AG09319 (cell line): ENCODE measurements around the gene EIF4A3.

ENCODE experiments used
- DNase-seq: peaks from one replicate; pipeline ENCODE4 v3.0.0-alpha.2; 2010; ENCODE audit warnings: low read depth; ENCODE audit errors: extremely low read depth
- TF ChIP-seq, protein P1 (sequence below): IDR thresholded peaks from 2 replicates; pipeline ENCODE4 v1.5.1; 2011; ENCODE audit warnings: low read depth, mild to moderate bottlenecking, inconsistent platforms, low read length, moderate library complexity

The EIF4A3 gene

DNA sequence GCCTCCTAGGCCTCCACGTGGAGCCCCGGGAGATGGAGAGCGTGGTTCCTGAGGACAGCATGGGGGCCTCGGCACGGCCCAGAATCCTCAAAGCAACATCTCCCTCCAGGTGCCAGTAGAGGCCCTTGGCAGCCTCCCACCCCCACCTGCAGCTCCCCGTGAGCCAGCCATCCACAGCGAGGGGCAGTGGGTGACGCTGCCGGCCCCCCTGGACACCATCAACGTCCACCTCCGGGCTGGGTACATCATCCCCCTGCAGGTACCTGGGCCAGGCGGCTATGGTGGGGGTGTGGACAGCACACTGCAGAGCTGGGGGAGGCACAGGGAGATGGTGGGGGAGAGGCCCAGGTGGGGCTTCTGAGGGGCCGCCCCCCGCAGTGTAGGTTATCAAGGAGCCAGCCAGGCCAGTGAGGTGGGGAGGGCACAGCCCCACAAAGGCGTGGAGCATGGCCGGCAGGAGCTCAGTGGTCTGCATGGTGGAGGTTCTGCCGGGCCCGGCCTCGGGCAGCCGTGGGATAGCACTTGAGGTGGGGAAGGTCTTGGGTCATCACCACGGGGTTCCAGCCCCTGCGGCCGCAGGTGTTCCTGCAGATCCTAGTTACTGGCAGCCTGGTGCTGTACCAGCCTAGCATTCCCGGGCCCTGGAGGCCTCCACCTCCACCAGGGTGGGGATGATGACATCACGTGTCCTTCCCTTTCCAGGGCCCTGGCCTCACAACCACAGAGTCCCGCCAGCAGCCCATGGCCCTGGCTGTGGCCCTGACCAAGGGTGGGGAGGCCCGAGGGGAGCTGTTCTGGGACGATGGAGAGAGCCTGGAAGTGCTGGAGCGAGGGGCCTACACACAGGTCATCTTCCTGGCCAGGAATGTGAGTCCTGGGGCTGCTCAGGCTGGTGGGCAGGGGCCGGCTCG lies 29.2 kb downstream of the EIF4A3 start:
- TF ChIP-seq, protein P1, sequence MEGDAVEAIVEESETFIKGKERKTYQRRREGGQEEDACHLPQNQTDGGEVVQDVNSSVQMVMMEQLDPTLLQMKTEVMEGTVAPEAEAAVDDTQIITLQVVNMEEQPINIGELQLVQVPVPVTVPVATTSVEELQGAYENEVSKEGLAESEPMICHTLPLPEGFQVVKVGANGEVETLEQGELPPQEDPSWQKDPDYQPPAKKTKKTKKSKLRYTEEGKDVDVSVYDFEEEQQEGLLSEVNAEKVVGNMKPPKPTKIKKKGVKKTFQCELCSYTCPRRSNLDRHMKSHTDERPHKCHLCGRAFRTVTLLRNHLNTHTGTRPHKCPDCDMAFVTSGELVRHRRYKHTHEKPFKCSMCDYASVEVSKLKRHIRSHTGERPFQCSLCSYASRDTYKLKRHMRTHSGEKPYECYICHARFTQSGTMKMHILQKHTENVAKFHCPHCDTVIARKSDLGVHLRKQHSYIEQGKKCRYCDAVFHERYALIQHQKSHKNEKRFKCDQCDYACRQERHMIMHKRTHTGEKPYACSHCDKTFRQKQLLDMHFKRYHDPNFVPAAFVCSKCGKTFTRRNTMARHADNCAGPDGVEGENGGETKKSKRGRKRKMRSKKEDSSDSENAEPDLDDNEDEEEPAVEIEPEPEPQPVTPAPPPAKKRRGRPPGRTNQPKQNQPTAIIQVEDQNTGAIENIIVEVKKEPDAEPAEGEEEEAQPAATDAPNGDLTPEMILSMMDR = no peak
- no peak for DNase-seq

DNA sequence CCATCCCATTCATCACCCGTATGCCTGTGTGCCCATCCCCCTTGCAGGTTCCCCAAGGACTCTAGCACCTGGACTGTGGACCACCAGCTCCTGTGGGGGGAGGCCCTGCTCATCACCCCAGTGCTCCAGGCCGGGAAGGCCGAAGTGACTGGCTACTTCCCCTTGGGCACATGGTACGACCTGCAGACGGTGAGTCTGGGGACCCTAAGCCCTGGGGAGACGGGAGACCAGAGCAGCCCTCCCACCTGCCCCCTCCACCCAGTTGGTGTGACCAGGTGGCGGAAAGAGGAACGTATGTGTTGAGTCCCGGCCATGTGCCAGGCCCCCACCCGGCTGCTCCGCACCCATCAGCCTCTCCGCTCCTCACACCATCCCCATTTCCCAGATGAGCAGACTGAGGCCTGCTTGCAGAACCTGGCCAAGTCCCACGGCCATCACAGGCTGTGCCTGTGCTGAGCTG lies 30.0 kb downstream of the EIF4A3 start:
- no peak for DNase-seq
- TF ChIP-seq, protein P1 = no peak

DNA sequence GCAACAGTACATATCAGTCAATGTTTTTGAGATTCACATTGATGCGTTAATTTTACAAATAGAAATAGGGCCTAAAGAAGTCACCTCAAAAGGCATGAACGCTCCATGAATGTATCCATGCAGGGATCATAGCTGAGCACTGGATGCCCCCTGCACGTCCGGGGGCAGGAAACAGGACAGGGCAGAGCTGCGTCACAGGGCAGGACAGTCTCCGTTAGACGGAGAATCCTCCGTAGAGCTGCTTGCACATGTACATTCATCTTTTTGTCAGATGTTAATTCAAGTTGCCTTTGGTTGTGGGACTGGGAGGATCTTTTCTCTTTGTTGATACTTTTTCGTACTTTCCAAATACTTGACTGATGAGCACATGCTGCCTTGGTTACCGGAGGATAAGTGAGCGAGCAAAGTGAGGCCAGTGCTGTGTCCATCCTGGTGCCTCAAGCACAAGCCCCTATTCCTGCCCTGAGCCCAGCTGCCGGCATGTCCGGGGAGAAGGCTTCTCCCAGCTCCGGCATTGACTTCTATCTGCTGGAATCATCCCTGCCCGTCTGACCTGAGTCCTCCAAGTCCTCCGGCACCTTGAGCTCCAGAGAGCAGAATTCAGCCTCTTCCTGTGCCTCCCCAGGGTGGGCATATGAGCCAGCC lies 30.5 kb downstream of the EIF4A3 start:
- TF ChIP-seq, protein P1 = no peak
- no peak for DNase-seq

DNA sequence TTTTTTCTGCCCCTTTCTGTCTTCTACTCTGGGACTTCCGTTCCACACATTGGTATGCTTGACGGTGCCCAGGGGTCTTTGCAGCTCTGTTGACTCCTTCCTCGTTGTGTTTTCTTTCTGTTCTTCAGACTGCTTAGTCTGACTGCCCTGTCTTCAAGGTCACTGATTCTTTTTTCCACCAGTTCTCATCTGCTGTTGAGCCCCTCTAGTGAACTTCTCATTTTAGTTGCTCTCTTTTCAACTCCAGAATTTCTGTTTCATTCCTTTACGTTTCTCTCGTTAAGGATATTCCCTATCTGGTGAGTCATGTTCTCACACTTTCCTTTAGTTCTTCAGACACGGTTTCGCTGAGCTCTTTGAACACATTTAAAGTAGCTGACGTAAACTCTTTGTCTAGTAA lies 31.8 kb downstream of the EIF4A3 start:
- TF ChIP-seq, protein P1 = no peak
- no peak for DNase-seq

DNA sequence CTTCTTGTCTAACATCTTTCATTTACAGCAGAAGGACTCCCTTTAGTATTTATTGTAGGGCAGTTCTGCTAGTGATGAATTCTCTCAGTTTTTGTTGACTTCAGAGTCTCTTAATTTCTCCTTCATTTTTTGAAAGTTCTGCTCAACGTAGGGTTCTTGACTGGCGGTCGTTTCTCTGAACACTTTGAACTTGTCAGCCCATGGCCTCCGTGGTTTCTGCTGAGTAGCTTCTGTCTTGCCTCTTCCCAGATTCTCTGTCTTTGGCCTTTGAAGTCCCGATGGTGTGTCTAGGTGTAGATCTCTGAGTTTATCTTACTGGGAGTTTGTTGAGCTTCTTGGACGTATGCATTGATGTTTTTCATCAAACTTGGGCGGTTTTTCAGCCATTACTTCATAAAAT lies 32.2 kb downstream of the EIF4A3 start:
- DNase-seq = no peak
- TF ChIP-seq, protein P1 = no peak

DNA sequence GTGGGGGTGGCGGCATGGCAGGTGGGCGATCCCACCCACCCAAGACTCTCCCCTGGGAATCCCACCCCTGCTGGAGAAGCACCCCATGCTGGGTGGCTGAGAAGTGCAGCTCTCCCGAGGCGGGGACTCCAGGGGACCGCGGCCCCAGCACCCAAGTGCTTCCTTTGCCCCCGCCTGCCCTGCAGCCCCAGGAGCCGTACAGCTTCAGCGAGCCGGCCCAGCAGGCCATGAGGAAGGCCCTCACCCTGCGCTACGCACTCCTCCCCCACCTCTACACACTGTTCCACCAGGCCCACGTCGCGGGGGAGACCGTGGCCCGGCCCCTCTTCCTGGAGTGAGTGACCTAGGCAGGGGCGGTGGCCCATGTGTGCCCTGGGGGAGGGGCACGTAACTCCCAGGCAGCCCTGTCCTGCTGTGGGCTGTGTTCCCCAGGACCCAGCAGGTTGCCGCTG lies 33.9 kb downstream of the EIF4A3 start:
- DNase-seq = no peak

More for the DNA sequence above, 33.9 kb downstream of the EIF4A3 start:
- TF ChIP-seq, protein P1 = no peak
